ENCODE results near the gene DDX20.

The DDX20 gene

DNA sequence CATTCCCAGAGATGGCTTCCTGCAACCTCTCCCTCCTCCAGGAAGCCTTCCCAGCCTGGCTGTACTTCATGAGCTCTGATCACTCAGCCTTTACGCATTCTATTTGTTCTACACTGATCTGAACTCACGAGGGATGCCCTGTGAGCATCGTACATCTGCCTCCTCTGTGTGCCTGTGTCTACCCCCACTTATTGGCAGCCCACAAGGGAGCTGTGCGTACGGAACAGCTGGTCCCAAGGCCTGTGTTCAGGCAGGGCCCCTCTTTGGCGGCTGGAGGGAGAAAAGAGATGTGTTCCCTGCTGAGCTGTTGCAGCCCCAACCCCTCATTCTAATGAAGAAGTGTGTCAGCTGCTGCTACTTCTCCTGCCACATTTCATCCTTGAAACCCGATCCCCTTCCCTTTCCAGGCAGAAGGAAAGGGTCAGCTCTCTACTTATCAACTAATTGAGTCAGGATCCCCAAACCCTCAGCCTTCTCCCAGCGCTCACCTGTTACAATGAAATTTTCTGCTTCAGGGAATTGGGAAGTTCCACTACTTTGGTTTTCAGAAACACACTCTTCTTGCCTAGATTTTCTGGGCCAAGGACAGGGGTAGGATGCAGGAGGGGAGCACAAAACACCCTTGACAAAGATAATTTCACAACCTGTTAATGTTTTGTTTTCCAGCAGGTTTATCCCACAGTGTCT is 19.7 kb upstream of the DDX20 start:
- H3K9me3 ChIP-seq (ENCODE audit: insufficient read depth, low read length) = no peaks in the 10 kb centered on the region
- H3K27ac ChIP-seq (ENCODE audit: low read depth, low read length) = no peak overlapping the region
- H3K4me3 ChIP-seq (ENCODE audit: insufficient read depth, low read length, poor library complexity, severe bottlenecking) = no peak overlapping the region
- H3K27me3 ChIP-seq (ENCODE audit: low read length) = no peaks in the 10 kb centered on the region
- H3K9ac ChIP-seq (ENCODE audit: low read length) = no peak overlapping the region
- H3F3A ChIP-seq (ENCODE audit: insufficient read depth) = no peaks in the 10 kb centered on the region
- H3K36me3 ChIP-seq (ENCODE audit: low read length) = no peaks in the 10 kb centered on the region; the same call in 1 of the 2 replicates
- H2AFZ ChIP-seq (ENCODE audit: low read depth, low read length, severe bottlenecking) = no peak overlapping the region
- no peaks in the 10 kb centered on the region for H3K79me2 ChIP-seq (ENCODE audit: insufficient read depth, low read length)
- TF ChIP-seq EZH2phosphoT487 (conservative IDR thresholded peaks at IDR 0.05; ENCODE audit: low read length) = no peak
- TF ChIP-seq, protein P1, sequence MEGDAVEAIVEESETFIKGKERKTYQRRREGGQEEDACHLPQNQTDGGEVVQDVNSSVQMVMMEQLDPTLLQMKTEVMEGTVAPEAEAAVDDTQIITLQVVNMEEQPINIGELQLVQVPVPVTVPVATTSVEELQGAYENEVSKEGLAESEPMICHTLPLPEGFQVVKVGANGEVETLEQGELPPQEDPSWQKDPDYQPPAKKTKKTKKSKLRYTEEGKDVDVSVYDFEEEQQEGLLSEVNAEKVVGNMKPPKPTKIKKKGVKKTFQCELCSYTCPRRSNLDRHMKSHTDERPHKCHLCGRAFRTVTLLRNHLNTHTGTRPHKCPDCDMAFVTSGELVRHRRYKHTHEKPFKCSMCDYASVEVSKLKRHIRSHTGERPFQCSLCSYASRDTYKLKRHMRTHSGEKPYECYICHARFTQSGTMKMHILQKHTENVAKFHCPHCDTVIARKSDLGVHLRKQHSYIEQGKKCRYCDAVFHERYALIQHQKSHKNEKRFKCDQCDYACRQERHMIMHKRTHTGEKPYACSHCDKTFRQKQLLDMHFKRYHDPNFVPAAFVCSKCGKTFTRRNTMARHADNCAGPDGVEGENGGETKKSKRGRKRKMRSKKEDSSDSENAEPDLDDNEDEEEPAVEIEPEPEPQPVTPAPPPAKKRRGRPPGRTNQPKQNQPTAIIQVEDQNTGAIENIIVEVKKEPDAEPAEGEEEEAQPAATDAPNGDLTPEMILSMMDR (IDR thresholded peaks at IDR 0.05; ENCODE audit: insufficient read depth, low read length, poor library complexity, severe bottlenecking) = no peak
- H4K20me1 ChIP-seq (ENCODE audit: low read depth, low read length) = no peaks in the 10 kb centered on the region
- no peak overlapping the region for H3K4me2 ChIP-seq (ENCODE audit: low read depth, low read length, poor library complexity, severe bottlenecking)
- no peaks in the 10 kb centered on the region for H3K9me2 ChIP-seq (replicated peaks; ENCODE audit: insufficient read depth, low read length)

DNA sequence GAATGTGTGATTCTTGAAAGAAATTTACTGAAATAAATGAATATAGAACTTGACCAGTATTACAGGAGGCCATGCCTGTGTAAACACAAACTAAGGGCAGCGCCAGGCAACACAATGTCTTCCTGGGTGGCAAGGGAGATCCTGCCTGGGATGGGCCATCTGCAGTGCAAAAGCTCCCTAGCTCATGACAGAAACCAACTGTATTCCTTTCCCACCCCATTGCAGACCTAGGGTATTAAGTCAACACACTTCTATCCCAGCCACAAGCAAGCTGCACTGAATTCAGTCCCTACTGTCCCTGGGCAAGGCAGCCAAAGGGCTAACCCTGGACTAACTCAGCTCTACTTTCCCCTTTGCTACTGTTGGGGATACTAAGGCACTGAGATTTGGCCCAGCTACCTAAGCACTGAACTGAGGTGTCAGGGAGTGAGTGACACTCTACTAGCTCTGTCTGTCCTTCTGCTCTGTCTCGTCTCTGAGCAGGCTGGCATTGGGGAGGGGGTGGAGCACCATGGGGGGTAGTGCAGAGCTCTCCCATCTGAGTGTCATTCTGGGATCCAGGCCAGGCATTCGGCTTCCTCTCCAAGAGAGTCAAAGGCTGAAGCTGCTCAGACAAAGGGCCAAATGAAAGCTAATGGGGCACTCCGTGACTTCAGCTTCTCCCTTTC is 19.0 kb upstream of the DDX20 start:
- H3K36me3 ChIP-seq (ENCODE audit: low read length) = no peaks in the 10 kb centered on the region; the same call in 1 of the 2 replicates
- TF ChIP-seq, protein P1 (IDR thresholded peaks at IDR 0.05; ENCODE audit: insufficient read depth, low read length, poor library complexity, severe bottlenecking) = no peak
- TF ChIP-seq EZH2phosphoT487 (conservative IDR thresholded peaks at IDR 0.05; ENCODE audit: low read length) = no peak

DNA sequence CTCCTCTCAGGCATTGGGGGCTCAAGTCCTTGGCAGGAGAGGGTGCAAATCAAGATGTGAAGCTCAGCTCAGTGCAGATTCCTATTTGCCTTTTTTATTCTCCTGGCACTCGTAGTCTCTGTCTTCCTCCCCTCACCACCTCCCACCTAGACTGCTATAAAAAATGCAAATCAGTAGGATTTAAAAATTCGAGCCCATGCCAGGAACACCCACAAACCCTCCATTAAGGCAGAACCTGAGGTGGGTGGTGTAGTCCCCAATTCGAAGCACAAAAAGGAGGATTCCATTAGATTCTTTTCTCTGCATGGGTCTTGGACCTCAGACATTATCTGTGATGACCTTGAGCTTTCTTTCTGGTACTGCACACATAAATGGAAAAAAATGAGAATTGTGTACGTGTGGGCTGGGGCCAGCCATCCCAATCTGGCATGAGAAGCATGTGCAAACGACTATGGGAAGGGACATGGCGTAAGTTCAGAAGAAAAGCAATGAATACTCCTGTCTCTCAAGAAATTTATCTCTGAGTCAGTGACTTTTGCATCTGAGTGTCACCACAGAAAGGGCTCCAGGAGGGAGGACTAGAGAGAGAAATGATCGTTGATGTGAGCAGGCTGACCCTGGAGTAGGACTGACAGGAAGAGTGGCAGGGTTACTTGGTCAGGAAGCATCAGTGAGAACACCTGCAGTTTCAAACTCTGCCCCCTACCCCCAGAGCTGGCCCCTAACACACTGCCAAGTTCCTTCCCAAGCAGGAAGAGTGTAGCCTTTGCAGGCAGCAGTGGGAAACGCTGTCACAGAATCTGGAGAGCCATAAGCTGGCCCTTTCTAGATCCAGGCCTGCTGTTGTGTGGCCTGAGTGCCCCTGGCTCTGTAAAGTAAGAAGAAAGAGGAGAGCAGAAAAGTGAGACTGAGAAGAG is 18.2 kb upstream of the DDX20 start:
- Histone ChIP-seq H3K9me2 (replicated peaks; ENCODE audit: insufficient read depth, low read length) (no peaks in the 10 kb centered on the region), H3K36me3 (ENCODE audit: low read length) (no peaks in the 10 kb centered on the region; the same call in 1 of the 2 replicates), H3K4me2 (ENCODE audit: low read depth, low read length, poor library complexity, severe bottlenecking) (peak overlapping the region; percentile 59), H3K27me3 (ENCODE audit: low read length) (no peaks in the 10 kb centered on the region), H3K9ac (ENCODE audit: low read length) (peak overlapping the region; percentile 79), H3F3A (ENCODE audit: insufficient read depth) (no peaks in the 10 kb centered on the region), H4K20me1 (ENCODE audit: low read depth, low read length) (no peaks in the 10 kb centered on the region), H3K4me3 (ENCODE audit: insufficient read depth, low read length, poor library complexity, severe bottlenecking) (peak overlapping the region; percentile 57), H2AFZ (ENCODE audit: low read depth, low read length, severe bottlenecking) (no peak overlapping the region), H3K9me3 (ENCODE audit: insufficient read depth, low read length) (no peaks in the 10 kb centered on the region), H3K79me2 (ENCODE audit: insufficient read depth, low read length) (no peaks in the 10 kb centered on the region), H3K27ac (ENCODE audit: low read depth, low read length) (peak overlapping the region; percentile 15; the same call in 1 of the 2 replicates)
- TF ChIP-seq, protein P1 (IDR thresholded peaks at IDR 0.05; ENCODE audit: insufficient read depth, low read length, poor library complexity, severe bottlenecking) = no peak
- TF ChIP-seq EZH2phosphoT487 (conservative IDR thresholded peaks at IDR 0.05; ENCODE audit: low read length) = no peak

More for the DNA sequence above, 19.0 kb upstream of the DDX20 start:
- no peaks in the 10 kb centered on the region for H3K79me2 ChIP-seq (ENCODE audit: insufficient read depth, low read length)
- H3K4me2 ChIP-seq (ENCODE audit: low read depth, low read length, poor library complexity, severe bottlenecking) = no peak overlapping the region
- H2AFZ ChIP-seq (ENCODE audit: low read depth, low read length, severe bottlenecking) = no peak overlapping the region
- no peaks in the 10 kb centered on the region for H3K9me3 ChIP-seq (ENCODE audit: insufficient read depth, low read length)
- no peaks in the 10 kb centered on the region for H3K9me2 ChIP-seq (replicated peaks; ENCODE audit: insufficient read depth, low read length)
- H3K27me3 ChIP-seq (ENCODE audit: low read length) = no peaks in the 10 kb centered on the region
- no peaks in the 10 kb centered on the region for H3F3A ChIP-seq (ENCODE audit: insufficient read depth)
- no peaks in the 10 kb centered on the region for H4K20me1 ChIP-seq (ENCODE audit: low read depth, low read length)
- no peak overlapping the region for H3K27ac ChIP-seq (ENCODE audit: low read depth, low read length)
- H3K4me3 ChIP-seq (ENCODE audit: insufficient read depth, low read length, poor library complexity, severe bottlenecking) = no peak overlapping the region
- H3K9ac ChIP-seq (ENCODE audit: low read length) = no peak overlapping the region

Measured in SU-DHL-6 (cell line).